ENCODE measurements around the gene KCNRG. TPM values are rescaled to one million over a fixed set of nuclear protein-coding genes. Genes with fewer than 3 reads are reported as not detected.

Gene KCNRG, protein sequence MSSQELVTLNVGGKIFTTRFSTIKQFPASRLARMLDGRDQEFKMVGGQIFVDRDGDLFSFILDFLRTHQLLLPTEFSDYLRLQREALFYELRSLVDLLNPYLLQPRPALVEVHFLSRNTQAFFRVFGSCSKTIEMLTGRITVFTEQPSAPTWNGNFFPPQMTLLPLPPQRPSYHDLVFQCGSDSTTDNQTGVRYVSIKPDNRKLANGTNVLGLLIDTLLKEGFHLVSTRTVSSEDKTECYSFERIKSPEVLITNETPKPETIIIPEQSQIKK
- total RNA-seq: 1 to 10 TPM in 1 of 2 donors, under 1 TPM in 1; 0.54 to 2.0 TPM

DNA sequence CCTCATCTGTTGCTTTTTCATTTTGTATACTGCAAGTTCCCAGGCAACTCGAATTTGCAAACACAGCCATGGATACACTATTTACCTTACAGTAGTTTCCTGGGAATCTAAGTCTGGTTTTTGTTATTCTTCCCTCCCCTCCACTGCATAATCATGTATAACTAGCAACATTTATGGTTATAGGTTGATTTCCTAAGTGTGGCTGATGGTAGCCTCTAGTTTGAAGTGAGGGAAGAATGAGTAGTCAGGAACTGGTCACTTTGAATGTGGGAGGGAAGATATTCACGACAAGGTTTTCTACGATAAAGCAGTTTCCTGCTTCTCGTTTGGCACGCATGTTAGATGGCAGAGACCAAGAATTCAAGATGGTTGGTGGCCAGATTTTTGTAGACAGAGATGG, at the start of gene KCNRG:
Gene KCNRG, plus strand, starts transcription at position 187 of the 400 bp plus-strand sequence. Its CDS starts 50 bp downstream, at position 237.
- H3K9me3 ChIP-seq: no peaks in the 10 kb centered on the region
- H3K36me3 ChIP-seq: peaks cover 19% of the 10 kb centered on the region
- H3K4me3 ChIP-seq: no peak within 1 kb of the TSS
- peaks cover 27 to 39% of the 10 kb centered on the region in 2 donors for H3K4me1 ChIP-seq (ENCODE audit: control insufficient read depth in 1 of 2, low read depth in 2 of 2)
- ATAC-seq (ENCODE audit: insufficient number of reproducible peaks, low FRiP score, low read depth): peak; percentile 67
- no peak for DNase-seq (ENCODE audit: low spot score)
- H3K27me3 ChIP-seq (replicated peaks; ENCODE audit: insufficient read depth): no peaks in the 10 kb centered on the region
- TF ChIP-seq, protein P1, sequence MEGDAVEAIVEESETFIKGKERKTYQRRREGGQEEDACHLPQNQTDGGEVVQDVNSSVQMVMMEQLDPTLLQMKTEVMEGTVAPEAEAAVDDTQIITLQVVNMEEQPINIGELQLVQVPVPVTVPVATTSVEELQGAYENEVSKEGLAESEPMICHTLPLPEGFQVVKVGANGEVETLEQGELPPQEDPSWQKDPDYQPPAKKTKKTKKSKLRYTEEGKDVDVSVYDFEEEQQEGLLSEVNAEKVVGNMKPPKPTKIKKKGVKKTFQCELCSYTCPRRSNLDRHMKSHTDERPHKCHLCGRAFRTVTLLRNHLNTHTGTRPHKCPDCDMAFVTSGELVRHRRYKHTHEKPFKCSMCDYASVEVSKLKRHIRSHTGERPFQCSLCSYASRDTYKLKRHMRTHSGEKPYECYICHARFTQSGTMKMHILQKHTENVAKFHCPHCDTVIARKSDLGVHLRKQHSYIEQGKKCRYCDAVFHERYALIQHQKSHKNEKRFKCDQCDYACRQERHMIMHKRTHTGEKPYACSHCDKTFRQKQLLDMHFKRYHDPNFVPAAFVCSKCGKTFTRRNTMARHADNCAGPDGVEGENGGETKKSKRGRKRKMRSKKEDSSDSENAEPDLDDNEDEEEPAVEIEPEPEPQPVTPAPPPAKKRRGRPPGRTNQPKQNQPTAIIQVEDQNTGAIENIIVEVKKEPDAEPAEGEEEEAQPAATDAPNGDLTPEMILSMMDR (IDR thresholded peaks at IDR 0.05): no peak
- H3K27ac ChIP-seq: peak within 1 kb of the TSS in 1 of 2 donors; percentile 64

DNA sequence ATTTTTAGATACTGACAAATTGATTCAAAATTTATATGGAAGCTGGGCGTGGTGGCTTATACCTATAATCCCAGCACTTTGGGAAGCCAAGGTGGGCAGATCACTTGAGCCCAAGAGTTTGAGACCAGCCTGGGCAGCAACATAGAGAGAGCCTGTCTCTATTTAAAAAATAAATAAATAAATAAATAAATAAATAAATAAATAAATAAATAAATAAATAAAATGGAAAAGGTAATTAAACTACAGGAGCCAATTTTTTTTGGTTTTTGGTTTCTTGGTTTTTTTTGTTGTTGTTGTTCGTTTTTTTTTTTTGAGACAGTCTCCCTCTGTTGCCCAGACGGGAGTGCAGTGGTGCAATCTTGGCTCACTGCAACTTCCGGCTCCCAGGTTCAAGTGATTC, 47.8 kb upstream of the KCNRG start:
- Histone ChIP-seq H3K27ac (no peak overlapping the region), H3K27me3 (replicated peaks; ENCODE audit: insufficient read depth) (no peaks in the 10 kb centered on the region), H3K4me3 (no peak overlapping the region), H3K36me3 (peaks cover 9% of the 10 kb centered on the region), H3K9me3 (no peaks in the 10 kb centered on the region), H3K4me1 (ENCODE audit: control insufficient read depth in 1 of 2, low read depth in 2 of 2) (no peaks in the 10 kb centered on the region)
- TF ChIP-seq, protein P1 (IDR thresholded peaks at IDR 0.05): no peak
- ATAC-seq (ENCODE audit: insufficient number of reproducible peaks, low FRiP score, low read depth): no peak
- no peak for DNase-seq (ENCODE audit: low spot score)

DNA sequence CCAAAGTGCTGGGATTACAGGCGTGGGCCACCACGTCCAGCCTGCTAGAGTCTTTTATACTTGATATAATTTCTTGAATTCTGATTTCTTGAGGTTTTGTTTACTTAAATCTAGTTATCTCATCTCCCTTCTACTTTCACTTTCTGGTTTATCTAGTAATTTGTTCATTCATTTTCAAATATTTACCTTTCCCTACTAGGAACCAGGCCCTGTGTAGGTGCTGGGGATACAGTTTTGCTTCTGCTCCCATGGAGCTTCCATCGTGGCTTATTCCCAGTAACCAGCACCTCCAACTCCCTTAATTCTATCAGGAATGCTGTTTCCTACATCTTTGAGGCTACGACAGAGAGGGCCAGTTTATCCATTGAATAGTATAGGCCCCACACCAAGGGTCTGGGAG, 42.5 kb upstream of the KCNRG start:
- H3K4me3 ChIP-seq: no peak overlapping the region
- DNase-seq (ENCODE audit: low spot score) (no peak), ATAC-seq (ENCODE audit: insufficient number of reproducible peaks, low FRiP score, low read depth) (no peak)
- H3K36me3 ChIP-seq: no peaks in the 10 kb centered on the region
- H3K27ac ChIP-seq: no peak overlapping the region
- H3K27me3 ChIP-seq (replicated peaks; ENCODE audit: insufficient read depth): no peaks in the 10 kb centered on the region
- H3K9me3 ChIP-seq: no peaks in the 10 kb centered on the region
- no peaks in the 10 kb centered on the region for H3K4me1 ChIP-seq (ENCODE audit: control insufficient read depth in 1 of 2, low read depth in 2 of 2)
- TF ChIP-seq, protein P1 (IDR thresholded peaks at IDR 0.05): no peak

DNA sequence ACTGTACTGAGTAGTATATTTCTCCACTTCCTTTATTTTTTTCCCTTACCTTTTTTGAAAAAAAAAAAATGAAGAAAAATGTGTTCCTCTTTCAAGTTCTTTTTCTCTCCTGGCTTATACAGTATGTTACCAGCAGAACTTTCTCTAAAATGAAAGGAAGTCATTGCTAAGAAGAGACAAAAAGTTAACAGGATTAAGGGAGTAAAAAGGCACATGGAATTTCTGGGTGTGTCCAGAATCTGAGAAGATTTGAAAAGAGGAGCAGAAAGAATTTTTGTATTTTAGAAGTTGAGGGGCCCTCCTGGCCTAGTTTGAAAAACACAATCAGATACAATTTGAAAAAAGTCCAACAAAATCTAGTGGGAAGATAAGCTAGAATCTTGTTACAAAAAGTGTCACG, 39.4 kb upstream of the KCNRG start:
- Histone ChIP-seq H3K4me3 (no peak overlapping the region), H3K4me1 (ENCODE audit: control insufficient read depth in 1 of 2, low read depth in 2 of 2) (no peaks in the 10 kb centered on the region), H3K9me3 (no peaks in the 10 kb centered on the region), H3K27me3 (replicated peaks; ENCODE audit: insufficient read depth) (no peaks in the 10 kb centered on the region), H3K27ac (no peak overlapping the region), H3K36me3 (no peaks in the 10 kb centered on the region)
- no peak for ATAC-seq (ENCODE audit: insufficient number of reproducible peaks, low FRiP score, low read depth)
- TF ChIP-seq, protein P1 (IDR thresholded peaks at IDR 0.05): no peak
- DNase-seq (ENCODE audit: low spot score): no peak

DNA sequence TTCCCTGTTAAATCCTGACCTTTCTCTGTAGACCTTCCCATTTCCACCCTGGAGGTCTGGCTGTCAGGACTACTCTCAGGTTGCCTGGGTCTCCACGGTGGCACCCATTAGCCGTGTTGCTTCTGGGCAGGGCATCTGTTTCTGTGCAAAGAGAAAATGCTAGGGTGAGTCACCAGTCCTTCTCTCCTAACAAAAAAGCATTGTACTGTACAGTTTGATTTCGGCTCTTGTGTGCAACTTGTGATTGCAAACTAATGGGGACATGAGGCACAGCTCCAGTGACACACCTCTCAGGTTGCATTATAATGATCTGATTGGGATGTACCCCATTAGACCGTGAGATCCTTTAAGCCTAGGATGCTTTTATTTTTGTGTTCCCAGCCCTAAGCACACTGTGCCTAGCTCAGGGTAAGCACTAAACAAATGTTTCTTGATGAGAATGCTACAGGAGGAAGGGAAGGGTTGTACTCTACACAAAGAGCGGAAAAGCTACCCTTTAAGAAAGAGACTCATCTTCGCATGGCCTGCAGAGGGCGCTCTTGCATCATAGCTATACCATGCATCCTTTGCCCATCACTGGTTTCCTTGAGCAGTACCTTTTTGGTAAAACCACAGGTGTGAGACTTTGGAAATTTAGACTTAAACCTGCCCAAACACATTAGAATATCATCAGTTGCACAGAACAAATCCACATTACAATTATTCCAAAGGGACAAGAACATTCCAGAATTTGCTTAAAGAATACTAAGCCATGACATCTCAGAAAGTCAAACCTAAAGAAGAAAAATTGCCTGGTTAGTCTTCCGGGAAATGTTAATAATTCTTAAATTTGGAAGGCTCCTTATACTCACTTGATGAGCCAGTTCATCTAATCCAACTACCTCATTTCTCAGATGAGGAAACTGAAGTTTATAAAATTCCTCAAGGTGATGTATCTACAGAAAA, 38.7 kb upstream of the KCNRG start:
- Histone ChIP-seq H3K36me3 (no peaks in the 10 kb centered on the region), H3K4me3 (no peak overlapping the region), H3K4me1 (ENCODE audit: control insufficient read depth in 1 of 2, low read depth in 2 of 2) (no peaks in the 10 kb centered on the region), H3K27ac (no peak overlapping the region), H3K27me3 (replicated peaks; ENCODE audit: insufficient read depth) (no peaks in the 10 kb centered on the region), H3K9me3 (no peaks in the 10 kb centered on the region)
- DNase-seq (ENCODE audit: low spot score) (no peak), ATAC-seq (ENCODE audit: insufficient number of reproducible peaks, low FRiP score, low read depth) (no peak)
- TF ChIP-seq, protein P1 (IDR thresholded peaks at IDR 0.05): peak; percentile 77

Measured in thoracic aorta (tissue), 2 donors.